Colonic mucosa (tissue), 2 donors: ENCODE data around the gene GOSR2. TPM values are rescaled to one million over a fixed set of nuclear protein-coding genes. Genes with fewer than 3 reads are reported as not detected.

Experiments used
- microRNA-seq: library from miRNA; unstranded; fragments of <30 nt; microRNA quantifications from one replicate; pipeline ENCODE4, GENCODE V29; 2019
- total RNA-seq, 2 donors: library from RNA; stranded (reverse); fragmentation: NEBNext Ultra II Directional in 1 of 2; extraction: Animal tissue kit (Norgen Biotek cat#: 25700) in 1 of 2; gene quantifications; one replicate each; pipeline ENCODE4 v1.2.1, GENCODE V29; 2021
- donor health status: DM: no; HTN: no; CAD: no.
- donor health status: DM: no; HTN: no; CAD: no.

The GOSR2 gene
- total RNA-seq, 2 donors from 2014 or later: 36.5 to 39.4 TPM

Small RNA genes within 50 kb of the gene (microRNA-seq; reads per million reads assigned to microRNA genes)
- gene MIR5089: not detected

Other genes with a start within 250 kb of the GOSR2 start
- 1 to 10 TPM in 1 of 2 donors, under 1 TPM in 1; 0.64 to 1.0 TPM for gene WNT3, start 104.5 kb upstream of the GOSR2 start, total RNA-seq
- not detected for gene WNT9B, start 71.6 kb upstream of the GOSR2 start, total RNA-seq
- not detected for gene RPRML, start 56.1 kb downstream of the GOSR2 start, total RNA-seq